ENCODE results near the gene HS3ST1. TPM values are rescaled to one million over a fixed set of nuclear protein-coding genes. Genes with fewer than 3 reads are reported as not detected.

Gene HS3ST1
- total RNA-seq, 2 donors from 2014 or later = 0.78 to 0.99 TPM

DNA sequence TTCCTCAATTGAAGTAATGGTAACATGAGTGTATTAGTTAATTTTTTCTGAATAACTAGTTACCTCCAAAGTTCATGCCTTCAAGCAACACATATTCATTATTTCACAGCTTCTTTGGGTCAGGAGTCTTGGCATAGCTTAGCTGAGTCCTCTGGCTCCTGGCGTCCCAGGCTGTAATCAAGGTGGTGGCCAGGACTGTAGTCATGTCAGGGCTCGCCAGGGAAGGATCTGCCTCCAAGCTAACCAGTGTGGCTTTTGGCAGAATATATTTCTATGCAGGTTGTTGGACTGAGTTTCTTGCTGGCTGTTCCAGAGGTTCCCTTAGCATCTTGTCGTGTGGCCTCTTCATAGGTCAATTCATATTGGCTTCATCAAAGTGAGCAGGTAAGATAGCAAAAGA is 10.0 kb upstream of the HS3ST1 start:
- H3K36me3 ChIP-seq (replicated peaks in 1 of 2; ENCODE audit: insufficient read depth in 1 of 2, low read depth in 2 of 2) = no peaks in the 10 kb centered on the region
- H3K4me3 ChIP-seq = no peak overlapping the region
- H3K9me3 ChIP-seq = no peaks in the 10 kb centered on the region
- TF ChIP-seq POLR2A (IDR thresholded peaks at IDR 0.05) (no peak), CTCF (IDR thresholded peaks at IDR 0.05) (no peak)
- 69 to 83% methylated on average over 2 to 3 of the region's 3 CpGs for WGBS, 2 donors
- H3K27me3 ChIP-seq = no peaks in the 10 kb centered on the region
- no peak overlapping the region for H3K27ac ChIP-seq
- ATAC-seq = no peak
- intact Hi-C loops (cut with DNase I) = loop anchor here (10.0 kb wide), 1 partner anchor 864 kb away; no protein-coding TSS in a partner anchor
- H3K4me1 ChIP-seq = no peaks in the 10 kb centered on the region
- no peak for DNase-seq

DNA sequence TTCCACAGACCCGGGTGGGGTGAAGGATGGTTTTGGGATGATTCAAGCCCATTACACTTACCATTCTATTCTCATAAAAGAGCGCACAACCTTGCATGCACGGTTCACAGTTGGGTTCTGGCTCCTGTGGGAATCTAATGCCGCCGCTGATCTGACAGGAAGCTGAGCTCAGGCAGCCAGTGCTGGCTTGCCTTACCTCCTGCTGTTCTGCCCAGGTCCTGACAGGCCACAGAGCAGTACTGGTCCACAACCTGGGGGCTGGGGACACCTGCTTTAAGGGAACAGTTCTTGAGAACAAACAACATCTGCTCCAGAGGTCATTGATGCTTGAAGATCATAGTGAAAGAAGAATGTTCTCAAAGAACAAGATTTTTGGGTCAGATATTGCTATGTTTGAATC is 8.0 kb upstream of the HS3ST1 start:
- Histone ChIP-seq H3K27me3 (no peaks in the 10 kb centered on the region), H3K4me3 (no peak overlapping the region), H3K4me1 (no peaks in the 10 kb centered on the region), H3K27ac (no peak overlapping the region), H3K9me3 (no peaks in the 10 kb centered on the region), H3K36me3 (replicated peaks in 1 of 2; ENCODE audit: insufficient read depth in 1 of 2, low read depth in 2 of 2) (no peaks in the 10 kb centered on the region)
- TF ChIP-seq POLR2A (IDR thresholded peaks at IDR 0.05) (no peak), CTCF (IDR thresholded peaks at IDR 0.05) (no peak)
- 49 to 60% methylated on average over 3 to 5 of the region's 5 CpGs for WGBS, 2 donors
- ATAC-seq = no peak
- intact Hi-C loops (cut with DNase I) = loop anchor here (10.0 kb wide), 1 partner anchor 862 kb away; no protein-coding TSS in a partner anchor
- no peak for DNase-seq

GRCh38 chr4:11436084-11436483 is 7.4 kb upstream of the HS3ST1 start:
- 48 to 60% methylated on average over 2 of the region's 2 CpGs for WGBS, 2 donors

GRCh38 chr4:11435557-11435956 is 6.9 kb upstream of the HS3ST1 start:
- Histone ChIP-seq H3K4me3 (no peak overlapping the region), H3K27me3 (no peaks in the 10 kb centered on the region), H3K36me3 (replicated peaks in 1 of 2; ENCODE audit: insufficient read depth in 1 of 2, low read depth in 2 of 2) (no peaks in the 10 kb centered on the region), H3K4me1 (no peaks in the 10 kb centered on the region), H3K9me3 (no peaks in the 10 kb centered on the region), H3K27ac (no peak overlapping the region)
- ATAC-seq (no peak), DNase-seq (no peak)
- TF ChIP-seq POLR2A (IDR thresholded peaks at IDR 0.05) (no peak), CTCF (IDR thresholded peaks at IDR 0.05) (no peak)
- intact Hi-C loops (cut with DNase I) = loop anchor here (10.0 kb wide), 1 partner anchor 861 kb away; no protein-coding TSS in a partner anchor
- WGBS, 2 donors = 83 to 88% methylated on average over 1 of the region's 1 CpG

More at GRCh38 chr4:11436084-11436483, 7.4 kb upstream of the HS3ST1 start:
- Histone ChIP-seq H3K9me3 (no peaks in the 10 kb centered on the region), H3K36me3 (replicated peaks in 1 of 2; ENCODE audit: insufficient read depth in 1 of 2, low read depth in 2 of 2) (no peaks in the 10 kb centered on the region), H3K4me3 (no peak overlapping the region), H3K27ac (no peak overlapping the region), H3K27me3 (no peaks in the 10 kb centered on the region), H3K4me1 (no peaks in the 10 kb centered on the region)
- TF ChIP-seq CTCF (IDR thresholded peaks at IDR 0.05) (no peak), POLR2A (IDR thresholded peaks at IDR 0.05) (no peak)
- intact Hi-C loops (cut with DNase I) = loop anchor here (10.0 kb wide), 1 partner anchor 861 kb away; no protein-coding TSS in a partner anchor
- DNase-seq (no peak), ATAC-seq (no peak)

DNA sequence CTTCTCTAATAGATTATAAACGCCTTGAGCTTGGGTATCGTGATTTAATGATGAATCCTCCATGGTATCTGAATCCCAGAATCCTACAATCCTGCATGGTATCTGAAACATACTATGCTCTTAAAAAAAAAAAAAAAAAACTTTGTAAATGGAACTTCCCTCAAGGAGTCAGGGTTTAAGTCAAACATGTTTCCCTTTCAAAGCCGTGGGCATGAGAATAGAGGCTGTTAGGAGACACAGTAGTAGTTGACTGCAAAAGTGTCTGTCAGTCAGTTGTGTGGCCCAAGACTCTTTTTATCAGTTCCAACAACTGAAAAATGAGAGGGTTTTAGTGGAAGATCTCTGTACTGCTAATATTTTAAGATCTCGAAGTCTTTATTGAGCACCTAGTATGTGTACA is 2.4 kb upstream of the HS3ST1 start:
- no peak for TF ChIP-seq CTCF (IDR thresholded peaks at IDR 0.05)
- TF ChIP-seq POLR2A (IDR thresholded peaks at IDR 0.05) = no peak
- WGBS, 2 donors = 71 to 73% methylated on average over 4 of the region's 4 CpGs
- H3K9me3 ChIP-seq = no peaks in the 10 kb centered on the region
- ATAC-seq = no peak
- no peak overlapping the region for H3K4me3 ChIP-seq
- peaks cover 16% of the 10 kb centered on the region for H3K4me1 ChIP-seq
- no peak overlapping the region for H3K27ac ChIP-seq
- intact Hi-C loops (cut with DNase I) = loop anchor here (10.0 kb wide), 1 partner anchor 856 kb away; no protein-coding TSS in a partner anchor
- peaks cover 0 to 9% of the 10 kb centered on the region in 2 donors for H3K27me3 ChIP-seq
- DNase-seq = no peak
- H3K36me3 ChIP-seq (replicated peaks in 1 of 2; ENCODE audit: insufficient read depth in 1 of 2, low read depth in 2 of 2) = no peaks in the 10 kb centered on the region
